ENCODE results near the gene HECTD3.

DNA sequence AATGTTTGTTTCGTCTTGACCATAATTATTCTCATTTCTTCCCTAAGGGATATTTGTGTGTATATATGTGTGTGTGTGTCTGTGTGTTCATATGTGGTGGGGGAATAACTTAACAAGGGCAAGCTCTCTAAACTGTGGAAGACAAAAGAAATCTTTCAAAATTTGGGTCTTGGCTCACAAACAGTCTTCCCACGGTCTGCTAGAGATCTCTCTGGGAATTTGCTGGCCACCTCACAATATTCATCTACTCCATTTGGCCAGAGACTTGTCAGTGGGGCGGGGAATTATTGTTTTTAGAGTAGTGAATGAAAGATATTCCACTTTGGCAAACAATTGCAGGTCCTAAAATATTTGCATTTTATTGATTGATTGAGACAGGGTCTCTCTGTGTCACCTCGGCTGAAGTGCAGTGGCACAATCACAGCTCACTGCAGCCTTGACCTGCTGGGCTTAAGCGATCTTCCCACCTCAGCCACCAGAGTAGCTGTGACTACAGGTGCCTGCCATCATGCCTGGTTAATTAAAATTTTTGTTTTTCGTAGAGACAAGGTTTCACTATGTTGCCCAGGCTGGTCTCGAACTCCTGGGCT, 16.7 kb downstream of the HECTD3 start:
- no peak for TF ChIP-seq POLR2A (IDR thresholded peaks at IDR 0.05)
- no peak for TF ChIP-seq CTCF (IDR thresholded peaks at IDR 0.05)

Data from Peyer's patch (tissue), 4 donors.